BLaER1 treated with 17β-estradiol and CSF1 and Interleukin-3, amounts not matched to agents 10 nM and 100 nM (cell line): ENCODE data around the gene UBE2V1.
A peak's percentile ranks its signal among the peaks of the same experiment; 100 is the strongest.
"Not testable (repeated sequence)": the region's sequence is repeated elsewhere in the genome, so short reads cannot be mapped to it uniquely, and the experiment has no call there.

Experiments
- H3K27ac ChIP-seq, 11 experiments: shearing (Covaris generic); formaldehyde crosslinking; 2 replicates each; pipeline ENCODE4 v1.8.1; 2022
- H3K27me3 ChIP-seq, 11 experiments: shearing (Covaris generic); formaldehyde crosslinking; 2 replicates each; pipeline ENCODE4 v1.8.1; 2022
- H3K36me3 ChIP-seq, 11 experiments: shearing (Covaris generic); formaldehyde crosslinking; 2 replicates each; pipeline ENCODE4 v1.8.1; 2022
- H3K4me1 ChIP-seq, 10 experiments: shearing (Covaris generic); formaldehyde crosslinking; 2 replicates each; pipeline ENCODE4 v1.8.1; 2022
- H3K4me2 ChIP-seq, 11 experiments: shearing (Covaris generic); formaldehyde crosslinking; 2 replicates each; pipeline ENCODE4 v1.8.1; 2022
- H3K4me3 ChIP-seq, 10 experiments: shearing (Covaris generic); formaldehyde crosslinking; 2 replicates each; pipeline ENCODE4 v1.8.1; 2022
- H3K9ac ChIP-seq, 11 experiments: shearing (Covaris generic); formaldehyde crosslinking; 2 replicates each; pipeline ENCODE4 v1.8.1; 2022
- H3K9me3 ChIP-seq, 11 experiments: shearing (Covaris generic); formaldehyde crosslinking; replicated peaks in 1 of 11; 2 replicates each; pipeline ENCODE4 v1.8.1; 2022
- H4K20me1 ChIP-seq, 11 experiments: shearing (Covaris generic); formaldehyde crosslinking; 2 replicates each; pipeline ENCODE4 v1.8.1; 2022
- Cebpa-rat ChIP-seq, 11 experiments: shearing (Covaris generic); IDR thresholded peaks; 2 replicates each; pipeline ENCODE4 v1.8.1; 2022

UBE2V1 gene

DNA sequence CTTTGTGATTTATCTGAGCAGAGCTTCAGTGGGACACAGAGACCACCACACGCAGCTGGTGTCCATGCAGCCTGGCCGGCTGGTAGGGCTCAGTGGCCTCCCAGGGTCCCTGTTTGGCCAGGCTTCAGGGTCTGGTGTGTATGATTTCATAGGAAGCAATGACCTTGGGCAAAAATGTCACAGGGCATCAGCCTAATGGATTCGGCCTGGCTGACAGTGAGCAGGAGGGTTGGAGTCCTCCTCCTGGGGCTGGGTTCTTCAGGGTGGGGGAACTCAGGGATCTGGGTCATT lies 47.7 kb downstream of the UBE2V1 start:
- no peaks in the 10 kb centered on the region for H3K9me3 ChIP-seq
- H4K20me1 ChIP-seq = no peaks in the 10 kb centered on the region
- no peak for TF ChIP-seq Cebpa-rat (IDR thresholded peaks at IDR 0.05)
- no peak overlapping the region for H3K4me3 ChIP-seq
- peak overlapping the region in 4 of 11 experiments; percentile 6 to 48 (median 26); a peak in 4 of 22 replicates for H3K27ac ChIP-seq
- H3K27me3 ChIP-seq = no peaks in the 10 kb centered on the region
- H3K9ac ChIP-seq = peak overlapping the region in 1 of 11 experiments; percentile 29; a peak in 2 of 22 replicates
- no peak overlapping the region for H3K4me2 ChIP-seq
- H3K4me1 ChIP-seq = peaks cover 0 to 23% (median 5%) of the 10 kb centered on the region in 10 experiments; a peak in 12 of 20 replicates
- no peaks in the 10 kb centered on the region for H3K36me3 ChIP-seq

DNA sequence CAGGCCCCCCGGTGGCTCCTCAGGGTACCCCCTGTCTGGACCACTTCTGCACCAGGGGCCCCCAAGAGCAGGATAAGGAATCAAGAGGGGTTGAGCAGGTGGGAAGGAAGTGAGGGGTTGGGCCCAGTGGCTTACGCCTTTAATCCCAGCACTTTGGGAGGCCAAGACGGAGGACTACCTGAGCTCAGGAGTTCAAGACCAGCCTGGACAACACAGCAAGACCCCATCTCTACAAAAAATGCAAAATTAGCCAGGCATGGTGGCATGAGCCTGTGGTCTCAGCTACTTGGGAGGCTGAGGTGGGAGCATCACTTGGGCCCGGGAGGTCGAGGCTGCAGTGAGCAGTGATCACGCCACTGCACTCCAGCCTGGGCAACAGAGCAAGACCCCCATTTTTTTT lies 49.2 kb downstream of the UBE2V1 start:
- not testable (repeated sequence) for H3K36me3 ChIP-seq, H3K9ac ChIP-seq, H3K27me3 ChIP-seq, H3K4me3 ChIP-seq, H3K27ac ChIP-seq, H4K20me1 ChIP-seq, H3K9me3 ChIP-seq, H3K4me2 ChIP-seq
- peaks cover 6 to 35% (median 16%) of the 10 kb centered on the region in 10 experiments for H3K4me1 ChIP-seq

DNA sequence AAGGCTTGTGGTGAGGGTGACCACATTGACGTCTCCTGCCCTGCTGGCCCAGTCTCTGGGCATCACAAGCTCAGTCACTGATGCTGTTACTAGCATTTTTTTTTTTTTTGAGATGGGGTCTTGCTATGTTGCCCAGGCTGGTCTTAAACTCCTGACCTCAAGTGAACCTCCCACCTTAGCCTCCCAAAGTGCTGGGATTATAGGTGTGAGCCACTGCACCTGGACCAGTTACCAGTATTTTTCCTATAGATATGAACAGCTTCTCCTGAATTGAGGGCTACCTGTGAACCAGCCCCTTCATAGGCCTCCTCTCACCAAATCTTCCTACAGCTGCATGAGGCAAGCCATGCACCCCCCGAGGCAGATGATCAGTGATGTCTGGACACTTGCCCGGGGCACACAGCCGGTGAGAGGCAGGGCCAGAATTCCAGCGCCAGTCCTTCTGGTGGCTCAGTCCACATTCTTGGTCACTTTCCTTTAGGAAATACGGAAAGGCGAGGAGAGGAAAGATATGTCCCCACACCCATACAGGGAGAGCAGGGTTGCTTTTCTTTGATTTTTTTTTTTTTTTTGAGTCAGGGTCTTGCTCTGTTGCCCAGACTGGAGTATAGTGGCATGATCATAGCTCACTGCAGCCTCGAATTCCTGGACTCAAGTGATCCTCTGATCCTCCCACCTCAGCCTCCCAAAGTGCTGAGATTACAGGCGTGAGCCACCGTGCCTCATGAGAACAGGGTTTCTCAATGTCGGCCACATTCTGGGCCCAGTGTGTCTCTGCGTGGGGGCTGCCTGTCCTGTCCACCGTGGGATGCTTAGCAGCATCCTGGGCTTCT lies 50.7 kb downstream of the UBE2V1 start:
- Histone ChIP-seq H3K9me3 (no peaks in the 10 kb centered on the region), H3K4me1 (peaks cover 14 to 44% (median 27%) of the 10 kb centered on the region in 10 experiments), H3K9ac (no peak overlapping the region), H3K4me3 (no peak overlapping the region), H4K20me1 (no peaks in the 10 kb centered on the region), H3K36me3 (no peaks in the 10 kb centered on the region), H3K27me3 (no peaks in the 10 kb centered on the region), H3K4me2 (no peak overlapping the region), H3K27ac (peak overlapping the region in 3 of 11 experiments; percentile 17 to 40 (median 38); a peak in 2 of 22 replicates)
- TF ChIP-seq Cebpa-rat (IDR thresholded peaks at IDR 0.05) = no peak

DNA sequence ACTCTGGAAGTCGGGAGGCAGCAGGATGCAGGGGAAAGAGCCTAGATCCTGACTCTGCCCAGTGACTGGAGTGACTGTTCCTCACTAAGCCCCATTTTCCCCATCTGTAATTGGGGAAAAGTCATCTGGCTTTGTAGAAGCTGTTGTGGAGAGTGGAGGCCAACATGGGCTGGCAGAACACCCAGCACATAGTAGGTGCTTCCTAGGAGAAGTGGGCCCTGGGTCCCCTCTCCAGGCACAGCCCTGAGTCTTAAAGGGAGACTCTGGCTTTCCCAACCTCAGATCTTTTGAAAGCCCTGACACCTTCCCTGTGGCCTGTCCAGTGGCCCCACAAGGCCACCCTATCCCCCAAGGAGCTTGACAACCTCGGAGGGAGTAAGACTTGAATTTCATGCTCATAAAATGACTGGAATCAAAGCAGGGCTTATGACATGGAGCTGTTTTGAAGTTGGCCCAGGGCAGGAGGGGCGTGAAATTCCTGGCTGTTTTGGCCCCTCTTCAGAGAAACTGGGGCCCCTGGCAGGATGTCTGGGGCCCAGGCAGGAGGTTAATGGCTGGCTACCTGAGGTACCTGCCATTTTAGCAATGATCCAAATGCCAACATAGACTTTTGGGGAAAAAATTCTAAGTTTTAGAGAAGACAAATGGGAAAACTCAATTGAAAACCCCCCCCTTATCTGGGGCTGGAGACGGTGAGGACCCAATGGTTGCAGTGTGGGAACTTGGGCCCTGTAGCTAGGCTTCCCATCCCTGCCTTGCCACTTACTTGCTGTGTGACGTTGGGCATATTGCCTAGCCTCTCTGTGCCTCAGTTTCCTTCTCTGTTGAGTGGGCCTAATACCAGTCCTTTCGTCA lies 51.6 kb downstream of the UBE2V1 start:
- Histone ChIP-seq H3K9ac (no peak overlapping the region), H3K27me3 (no peaks in the 10 kb centered on the region), H3K4me2 (no peak overlapping the region; a peak in 1 of 22 replicates), H3K36me3 (no peaks in the 10 kb centered on the region), H3K4me1 (peaks cover 14 to 53% (median 29%) of the 10 kb centered on the region in 10 experiments), H4K20me1 (no peaks in the 10 kb centered on the region), H3K27ac (peak overlapping the region in 2 of 11 experiments; percentile 15 to 24; a peak in 2 of 22 replicates), H3K4me3 (no peak overlapping the region), H3K9me3 (no peaks in the 10 kb centered on the region)
- no peak for TF ChIP-seq Cebpa-rat (IDR thresholded peaks at IDR 0.05)

DNA sequence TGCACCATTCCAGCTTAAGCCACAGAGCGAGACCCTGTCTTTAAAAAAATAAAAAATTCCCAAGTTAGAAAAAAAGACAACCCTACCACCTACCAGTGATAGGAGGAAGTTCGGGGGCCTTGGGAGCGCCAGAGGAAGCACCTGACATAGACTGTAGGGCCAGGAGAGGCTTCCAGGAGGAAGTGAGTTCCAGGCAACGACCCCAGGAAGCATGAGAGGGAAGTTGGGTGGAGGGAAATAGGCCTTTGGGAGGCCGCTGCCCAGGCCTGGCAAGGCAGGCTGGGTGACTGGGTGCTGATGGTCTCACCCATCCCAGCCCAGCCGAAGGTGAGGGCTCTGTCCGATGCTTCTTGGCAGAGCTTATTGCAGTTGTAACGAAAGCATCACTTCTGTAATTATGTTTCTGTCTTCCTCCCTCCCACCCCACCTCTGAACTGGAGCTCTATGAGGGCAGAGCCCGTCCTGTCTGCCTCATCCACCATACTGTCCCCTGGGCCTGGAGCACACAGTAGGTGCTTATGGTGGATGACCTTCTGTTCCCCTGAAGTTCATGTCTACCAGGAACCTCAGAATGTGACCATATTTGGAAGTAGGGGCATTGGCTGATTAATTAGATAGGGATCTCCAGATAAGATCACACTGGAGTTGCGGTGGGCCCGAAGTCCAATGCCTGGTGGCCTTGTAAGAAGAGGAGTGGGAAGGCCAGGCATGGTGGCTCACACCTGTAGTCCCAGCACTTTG lies 54.1 kb downstream of the UBE2V1 start:
- H3K36me3 ChIP-seq = no peaks in the 10 kb centered on the region
- TF ChIP-seq Cebpa-rat (IDR thresholded peaks at IDR 0.05) = no peak
- H3K27me3 ChIP-seq = no peaks in the 10 kb centered on the region
- H4K20me1 ChIP-seq = no peaks in the 10 kb centered on the region
- H3K4me3 ChIP-seq = no peak overlapping the region
- H3K9me3 ChIP-seq = no peaks in the 10 kb centered on the region
- H3K4me1 ChIP-seq = peaks cover 29 to 70% (median 51%) of the 10 kb centered on the region in 10 experiments
- peak overlapping the region in 10 of 11 experiments; percentile 9 to 66 (median 47); a peak in 18 of 22 replicates for H3K27ac ChIP-seq
- H3K9ac ChIP-seq = peak overlapping the region in 3 of 11 experiments; percentile 12 to 44 (median 31); a peak in 5 of 22 replicates
- H3K4me2 ChIP-seq = peak overlapping the region; percentile 56 to 86 (median 75)

DNA sequence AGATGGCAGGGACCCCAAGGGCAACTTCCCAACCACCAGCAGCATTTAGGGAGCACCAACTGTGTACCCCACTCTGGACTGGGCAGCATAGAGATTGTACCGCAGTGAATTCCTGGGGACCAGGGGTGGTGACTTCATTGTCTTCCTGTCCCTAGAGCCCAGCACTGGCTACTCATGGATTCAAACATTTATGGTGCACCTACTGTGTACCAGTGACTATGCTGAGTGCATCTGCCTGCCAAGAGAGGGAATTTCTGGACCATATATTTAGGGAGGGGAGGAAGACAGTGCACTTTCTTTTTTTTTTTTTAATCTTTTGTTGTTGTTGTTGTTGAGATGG lies 55.3 kb downstream of the UBE2V1 start:
- Histone ChIP-seq H3K4me1 (peaks cover 33 to 82% (median 58%) of the 10 kb centered on the region in 10 experiments), H3K4me2 (peak overlapping the region in 5 of 11 experiments; percentile 75 to 86 (median 78); a peak in 9 of 22 replicates), H3K9me3 (no peaks in the 10 kb centered on the region)

DNA sequence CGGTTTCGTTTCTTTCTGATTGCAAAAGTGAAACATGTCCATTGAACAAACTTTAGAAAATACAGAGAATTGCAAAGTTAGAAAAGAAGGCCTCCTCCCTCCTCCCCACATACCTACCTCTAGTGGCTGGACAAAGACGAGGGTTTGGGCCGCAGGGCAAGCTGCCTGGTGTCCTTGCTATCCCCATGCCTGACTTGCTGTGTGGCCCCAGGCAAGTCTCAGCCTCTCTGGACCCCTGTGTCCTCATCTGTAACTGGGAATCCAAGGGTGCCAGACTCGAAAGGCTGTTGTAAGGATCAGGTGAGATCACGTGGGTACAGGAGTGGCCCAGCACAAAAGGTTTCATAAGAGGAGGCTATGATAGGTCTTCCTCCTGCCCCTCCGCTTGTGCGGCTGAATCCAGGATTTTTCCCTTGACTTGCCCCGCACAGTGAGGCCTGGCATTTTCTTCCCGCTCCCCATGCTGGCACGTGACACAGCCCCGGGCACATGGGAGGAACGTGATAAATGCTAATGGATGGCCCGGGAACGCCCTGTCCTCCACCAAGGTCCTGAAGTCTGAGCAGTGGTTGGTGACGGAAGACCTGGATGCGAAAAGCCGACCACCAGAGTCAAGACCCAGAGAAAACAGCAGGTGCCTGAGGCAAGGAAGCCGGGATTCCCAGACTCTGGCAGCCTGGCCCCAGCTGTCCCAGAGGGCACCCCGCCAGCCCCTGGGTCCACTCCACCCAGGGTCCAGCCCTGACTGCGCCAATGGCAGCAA lies 55.8 kb downstream of the UBE2V1 start:
- Histone ChIP-seq H3K4me3 (no peak overlapping the region), H3K27me3 (no peaks in the 10 kb centered on the region), H3K4me1 (peaks cover 37 to 87% (median 64%) of the 10 kb centered on the region in 10 experiments), H3K27ac (peak overlapping the region in 4 of 11 experiments; percentile 3 to 66 (median 38); a peak in 7 of 22 replicates), H3K9me3 (no peaks in the 10 kb centered on the region), H3K9ac (no peak overlapping the region), H4K20me1 (no peaks in the 10 kb centered on the region), H3K4me2 (peak overlapping the region in 3 of 11 experiments; percentile 76 to 86 (median 79); a peak in 6 of 22 replicates), H3K36me3 (no peaks in the 10 kb centered on the region)
- no peak for TF ChIP-seq Cebpa-rat (IDR thresholded peaks at IDR 0.05)

More for the DNA sequence above, 55.3 kb downstream of the UBE2V1 start:
- no peaks in the 10 kb centered on the region for H3K27me3 ChIP-seq
- H3K27ac ChIP-seq = peak overlapping the region in 4 of 11 experiments; percentile 47 to 66 (median 60); a peak in 5 of 22 replicates
- TF ChIP-seq Cebpa-rat (IDR thresholded peaks at IDR 0.05) = no peak
- no peaks in the 10 kb centered on the region for H3K36me3 ChIP-seq
- no peaks in the 10 kb centered on the region for H4K20me1 ChIP-seq
- H3K4me3 ChIP-seq = no peak overlapping the region
- H3K9ac ChIP-seq = no peak overlapping the region

DNA sequence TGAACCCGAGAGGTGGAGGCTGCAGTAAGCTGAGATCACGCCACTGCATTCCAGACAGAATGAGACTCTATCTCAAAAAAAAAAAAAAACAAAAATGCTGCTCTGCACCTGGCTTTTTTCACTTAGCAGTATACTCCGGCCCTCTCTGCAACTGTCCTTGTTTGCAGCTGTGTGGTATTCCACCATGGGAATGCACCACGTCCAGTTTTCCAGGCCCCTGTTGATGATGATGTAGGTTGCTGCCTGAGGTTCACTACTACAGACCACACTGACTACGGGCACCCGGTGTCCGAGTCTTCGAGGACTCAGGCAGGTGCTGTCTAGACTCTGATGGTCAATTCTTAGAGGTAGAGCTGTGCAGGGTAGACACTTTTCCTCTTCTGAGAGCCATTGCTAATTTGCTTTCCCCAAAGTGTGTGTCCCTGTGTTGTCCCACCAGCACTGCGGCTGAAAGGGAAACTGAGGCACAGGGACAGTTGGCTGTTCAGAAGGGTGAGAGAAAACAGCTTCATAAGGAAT lies 56.5 kb downstream of the UBE2V1 start:
- peak overlapping the region in 1 of 11 experiments; percentile 20; a peak in 1 of 22 replicates for H3K4me2 ChIP-seq
- H3K27ac ChIP-seq = peak overlapping the region in 1 of 11 experiments; percentile 62; a peak in 1 of 22 replicates
- H3K27me3 ChIP-seq = no peaks in the 10 kb centered on the region
- H3K4me3 ChIP-seq = no peak overlapping the region
- TF ChIP-seq Cebpa-rat (IDR thresholded peaks at IDR 0.05) = no peak
- no peaks in the 10 kb centered on the region for H3K36me3 ChIP-seq
- no peak overlapping the region for H3K9ac ChIP-seq
- peaks cover 37 to 91% (median 67%) of the 10 kb centered on the region in 10 experiments for H3K4me1 ChIP-seq
- H3K9me3 ChIP-seq = no peaks in the 10 kb centered on the region
- no peaks in the 10 kb centered on the region for H4K20me1 ChIP-seq
